ENCODE measurements around the gene IRX6.

IRX6 gene

GRCh38 chr16:55367866-55368603 lies 44.0 kb downstream of the IRX6 start:
- TF ChIP-seq ZNF274 (IDR thresholded peaks at IDR 0.05; ENCODE audit: low read depth, low read length): no peak
- H3K4me3 ChIP-seq (ENCODE audit: low read length): no peak overlapping the region

DNA sequence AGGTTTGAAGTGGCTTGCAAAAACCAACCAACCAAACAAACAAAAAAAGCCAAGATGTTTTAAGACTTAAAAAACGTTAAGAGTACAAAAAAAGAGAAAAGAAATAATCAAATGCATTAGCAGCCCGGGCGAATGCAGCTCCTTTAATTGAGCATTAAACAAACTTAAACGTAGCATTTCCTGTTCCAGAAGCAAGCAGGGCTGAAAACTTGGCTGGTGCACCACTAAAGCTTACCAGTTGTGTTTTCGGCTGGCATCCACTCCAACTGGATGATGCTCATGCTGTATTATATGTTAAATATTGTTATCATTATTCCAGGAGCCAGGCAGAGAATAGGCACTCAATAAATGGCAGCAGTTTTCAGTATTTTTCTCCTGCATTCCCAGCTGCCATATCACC lies 45.1 kb downstream of the IRX6 start:
- no peak overlapping the region for H3K4me3 ChIP-seq (ENCODE audit: low read length)
- no peak for TF ChIP-seq ZNF274 (IDR thresholded peaks at IDR 0.05; ENCODE audit: low read depth, low read length)

GRCh38 chr16:55370762-55371482 lies 46.9 kb downstream of the IRX6 start:
- no peak overlapping the region for H3K4me3 ChIP-seq (ENCODE audit: low read length)
- no peak for TF ChIP-seq ZNF274 (IDR thresholded peaks at IDR 0.05; ENCODE audit: low read depth, low read length)

GRCh38 chr16:55372792-55373488 lies 48.9 kb downstream of the IRX6 start:
- no peak overlapping the region for H3K4me3 ChIP-seq (ENCODE audit: low read length)
- no peak for TF ChIP-seq ZNF274 (IDR thresholded peaks at IDR 0.05; ENCODE audit: low read depth, low read length)

- H3K4me3 ChIP-seq (ENCODE audit: low read length): no peak overlapping the region
- TF ChIP-seq ZNF274 (IDR thresholded peaks at IDR 0.05; ENCODE audit: low read depth, low read length): no peak
These were observed 49.5 kb downstream of the IRX6 start for GRCh38 chr16:55373489-55373832.

DNA sequence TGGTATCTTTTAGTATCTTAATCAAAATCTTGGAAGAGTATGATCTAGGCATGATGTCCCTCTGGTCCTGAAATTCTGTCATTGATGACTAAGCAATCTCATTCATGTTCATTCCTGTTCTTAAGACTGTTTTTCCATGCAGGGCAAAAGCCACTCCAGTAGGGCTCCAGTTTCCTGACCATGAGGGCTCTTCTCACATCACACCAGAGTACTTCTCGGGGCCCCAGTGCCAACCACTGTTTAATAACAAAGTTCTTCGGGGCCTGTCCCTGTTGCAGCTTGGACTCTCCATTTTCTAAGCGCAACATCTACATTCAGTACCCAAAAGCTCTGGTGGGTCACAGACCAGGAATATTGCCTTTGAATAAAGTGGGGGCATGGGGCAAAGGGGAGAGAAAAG lies 52.0 kb downstream of the IRX6 start:
- TF ChIP-seq ZNF274 (IDR thresholded peaks at IDR 0.05; ENCODE audit: low read depth, low read length): no peak
- H3K4me3 ChIP-seq (ENCODE audit: low read length): no peak overlapping the region

DNA sequence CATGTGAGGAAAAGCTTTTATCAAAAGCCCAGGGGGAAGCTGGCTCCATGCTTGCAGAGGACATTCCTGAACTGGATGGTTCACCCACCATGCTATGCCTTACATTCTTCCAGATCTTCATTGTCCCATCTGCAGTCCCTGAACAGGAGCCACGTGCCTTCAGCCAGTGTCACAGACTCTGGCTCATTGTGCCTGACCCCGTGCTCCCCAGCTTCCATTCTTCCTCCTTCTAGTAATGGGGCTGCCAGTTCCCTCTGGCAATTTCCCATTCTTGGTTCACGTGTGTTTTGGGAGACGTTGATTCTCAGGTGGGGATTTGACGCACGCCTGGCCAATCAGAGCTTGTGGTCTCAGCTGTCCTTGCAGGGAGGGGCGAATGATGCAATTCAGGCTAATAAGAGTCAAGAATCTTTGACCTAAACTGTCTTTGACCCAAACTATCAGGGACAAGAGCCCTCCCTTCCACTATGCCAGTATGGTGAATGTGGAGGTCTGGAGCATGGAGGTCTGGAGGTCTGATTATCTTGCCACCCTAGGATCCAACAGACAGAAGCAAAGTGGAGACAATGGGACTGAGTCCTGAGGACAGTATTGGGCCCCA lies 52.7 kb downstream of the IRX6 start:
- no peak overlapping the region for H3K4me3 ChIP-seq (ENCODE audit: low read length)
- TF ChIP-seq ZNF274 (IDR thresholded peaks at IDR 0.05; ENCODE audit: low read depth, low read length): no peak

DNA sequence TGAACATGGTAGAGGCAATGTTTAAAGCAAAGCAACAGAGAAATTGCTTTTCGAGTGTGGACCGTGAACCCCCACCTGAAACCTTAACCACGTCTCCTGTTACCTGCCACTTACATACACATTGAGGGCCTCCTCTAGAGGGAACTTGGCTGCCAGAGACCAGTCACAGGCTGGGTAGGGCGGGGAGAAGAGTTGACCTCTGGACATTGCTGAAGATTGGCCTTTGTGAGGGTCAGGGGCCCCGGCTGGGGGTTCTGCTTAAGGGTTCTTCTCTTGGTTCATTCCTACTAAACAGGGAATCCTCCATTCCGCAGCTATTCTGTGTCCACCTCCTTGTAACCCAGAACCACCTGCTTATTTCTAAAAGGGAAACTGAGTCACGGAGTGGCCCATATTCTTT lies 53.8 kb downstream of the IRX6 start:
- TF ChIP-seq ZNF274 (IDR thresholded peaks at IDR 0.05; ENCODE audit: low read depth, low read length): no peak

GRCh38 chr16:55378616-55379015 lies 54.6 kb downstream of the IRX6 start:
- TF ChIP-seq ZNF274 (IDR thresholded peaks at IDR 0.05; ENCODE audit: low read depth, low read length): no peak

More for the DNA sequence above, 53.8 kb downstream of the IRX6 start:
- no peak overlapping the region for H3K4me3 ChIP-seq (ENCODE audit: low read length)

DNA sequence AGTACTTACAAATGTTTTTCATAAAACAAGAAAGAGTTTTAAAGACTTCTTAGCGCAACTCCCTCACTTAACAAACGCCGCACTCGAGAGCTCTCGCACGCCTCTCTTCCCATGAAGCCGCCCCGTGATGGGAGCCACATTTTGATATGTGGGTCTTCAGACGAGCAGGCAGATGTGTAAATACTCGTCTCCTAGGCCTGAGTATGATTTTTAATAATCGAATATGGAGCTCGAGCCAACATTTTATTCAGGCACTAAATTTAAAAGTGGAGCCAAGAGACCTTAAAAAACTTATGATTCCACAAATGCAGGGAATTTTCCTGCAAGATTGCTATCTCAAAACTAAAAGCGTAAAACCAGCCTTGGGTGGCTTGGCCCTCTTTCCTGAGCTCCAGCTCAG lies 55.4 kb downstream of the IRX6 start:
- no peak overlapping the region for H3K4me3 ChIP-seq (ENCODE audit: low read length)
- TF ChIP-seq ZNF274 (IDR thresholded peaks at IDR 0.05; ENCODE audit: low read depth, low read length): no peak

More at GRCh38 chr16:55378616-55379015, 54.6 kb downstream of the IRX6 start:
- no peak overlapping the region for H3K4me3 ChIP-seq (ENCODE audit: low read length)

DNA sequence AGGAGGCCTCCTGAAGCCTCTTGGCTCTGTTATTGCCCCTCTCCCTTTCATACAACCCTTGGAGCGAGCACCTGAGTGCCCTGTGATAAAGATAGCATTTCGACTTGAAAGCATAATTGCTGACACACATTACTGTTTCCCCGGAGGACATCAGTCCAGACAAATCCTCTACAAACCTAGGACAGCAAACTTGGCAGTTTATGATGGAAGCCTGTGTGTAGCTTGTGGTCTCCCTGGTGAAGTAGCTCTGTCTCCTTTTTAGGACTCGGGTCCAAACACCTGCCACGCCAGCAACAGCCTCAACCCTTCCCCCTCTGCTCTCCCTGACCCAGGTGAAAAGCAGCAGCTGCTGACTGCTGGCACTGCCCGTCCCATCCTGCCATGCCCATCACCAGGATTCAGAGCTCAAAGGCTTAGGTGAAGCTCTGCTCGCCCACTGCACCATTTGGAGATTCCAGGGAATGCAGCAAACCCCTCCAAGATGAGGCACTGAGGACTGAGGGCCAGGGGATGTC lies 55.9 kb downstream of the IRX6 start:
- TF ChIP-seq ZNF274 (IDR thresholded peaks at IDR 0.05; ENCODE audit: low read depth, low read length): no peak
- H3K4me3 ChIP-seq (ENCODE audit: low read length): no peak overlapping the region

Data from GM08714 (cell line).